Calu3 (cell line): ENCODE measurements around the gene CDKL2. TPM values are rescaled to one million over a fixed set of nuclear protein-coding genes. Genes with fewer than 3 reads are reported as not detected.

Experiments used
- BruUV-seq: library from RNA; stranded (reverse); fragments of 400-500 nt; replicated peaks from 2 replicates; lab custom pipeline; 2021; lab: Mats Ljungman, UMichigan
- CTCF ChIA-PET: fragments of 300-600 bp; sonication (Branson Sonifier 250); formaldehyde crosslinking; loops from one replicate; lab custom pipeline; 2022; ENCODE audit warnings: antibody characterized with exemption; lab: Charles Lee
- DNase-seq: peaks from one replicate; pipeline ENCODE4 v3.0.0; 2022
- H3K27ac Mint-ChIP-seq: one replicate; pipeline ENCODE4 v1.8.0; 2022; ENCODE audit warnings: mixed read lengths; ENCODE audit not compliant: unreplicated experiment
- H3K27me3 Mint-ChIP-seq: one replicate; pipeline ENCODE4 v1.8.0; 2022; ENCODE audit warnings: mixed read lengths; ENCODE audit not compliant: unreplicated experiment
- H3K36me3 Mint-ChIP-seq: one replicate; pipeline ENCODE4 v1.8.0; 2022; ENCODE audit warnings: mild to moderate bottlenecking, moderate library complexity, mixed read lengths; ENCODE audit not compliant: insufficient read depth, unreplicated experiment
- H3K4me1 Mint-ChIP-seq: one replicate; pipeline ENCODE4 v1.8.0; 2022; ENCODE audit warnings: mild to moderate bottlenecking, low read depth, mixed read lengths; ENCODE audit not compliant: unreplicated experiment
- H3K4me3 Mint-ChIP-seq: one replicate; pipeline ENCODE4 v1.8.0; 2022; ENCODE audit warnings: mild to moderate bottlenecking, low read depth, moderate library complexity, mixed read lengths; ENCODE audit not compliant: unreplicated experiment
- H3K9me3 Mint-ChIP-seq: one replicate; pipeline ENCODE4 v1.8.0; 2022; ENCODE audit warnings: low read depth, mixed read lengths; ENCODE audit not compliant: unreplicated experiment
- CTCF ChIP-seq: fragments of 200-600 bp; IDR thresholded peaks from one replicate; pipeline ENCODE4 v1.8.0; 2022; ENCODE audit warnings: antibody characterized with exemption; ENCODE audit not compliant: unreplicated experiment
- intact Hi-C: fragments of 100-400 bp; cut with micrococcal nuclease; formaldehyde crosslinking; loops from one replicate; pipeline ENCODE4 v1.10.0; 2022; ENCODE audit not compliant: unreplicated experiment
- total RNA-seq: library from RNA; stranded (reverse); gene quantifications from 2 replicates; pipeline ENCODE4 v1.2.3, GENCODE V29; 2022

The CDKL2 gene
- total RNA-seq, 1 experiment from 2014 or later, result 2.7 TPM

- Mint-ChIP-seq H3K27me3 (no peaks in the 10 kb centered on the region), H3K4me1 (no peaks in the 10 kb centered on the region), H3K27ac (no peak overlapping the region), H3K36me3 (no peaks in the 10 kb centered on the region), H3K9me3 (no peaks in the 10 kb centered on the region), H3K4me3 (no peak overlapping the region)
- DNase-seq, result no peak
- intact Hi-C loops, result no loop called here
- TF ChIP-seq CTCF, result no peak
- BruUV-seq, result no TSS peak
- CTCF ChIA-PET, result interaction anchor here (0.7 kb wide), 1 partner anchor 1193 kb away, joined by 4 read pairs; no protein-coding TSS in a partner anchor
Measured at GRCh38 chr4:75623026-75623425, 7.3 kb downstream of the CDKL2 start.

- Mint-ChIP-seq H3K27me3 (no peaks in the 10 kb centered on the region), H3K4me1 (no peaks in the 10 kb centered on the region), H3K36me3 (no peaks in the 10 kb centered on the region), H3K4me3 (no peak overlapping the region), H3K9me3 (no peaks in the 10 kb centered on the region), H3K27ac (no peak overlapping the region)
- intact Hi-C loops, result no loop called here
- no peak for DNase-seq
- no TSS peak for BruUV-seq
- CTCF ChIA-PET, result no interaction called here
- no peak for TF ChIP-seq CTCF
Measured at GRCh38 chr4:75621715-75622114, 8.6 kb downstream of the CDKL2 start.

GRCh38 chr4:75612306-75612705, 18.0 kb downstream of the CDKL2 start:
- Mint-ChIP-seq H3K27ac (no peak overlapping the region), H3K27me3 (no peaks in the 10 kb centered on the region), H3K36me3 (no peaks in the 10 kb centered on the region), H3K4me3 (no peak overlapping the region), H3K9me3 (no peaks in the 10 kb centered on the region), H3K4me1 (no peaks in the 10 kb centered on the region)
- BruUV-seq, result no TSS peak
- CTCF ChIA-PET, result no interaction called here
- DNase-seq, result no peak
- intact Hi-C loops, result no loop called here
- TF ChIP-seq CTCF, result no peak

- BruUV-seq, result no TSS peak
- no peak for TF ChIP-seq CTCF
- CTCF ChIA-PET, result no interaction called here
- no peaks in the 10 kb centered on the region for H3K27me3 Mint-ChIP-seq
- H3K36me3 Mint-ChIP-seq, result no peaks in the 10 kb centered on the region
- no peak overlapping the region for H3K4me3 Mint-ChIP-seq
- intact Hi-C loops, result no loop called here
- H3K4me1 Mint-ChIP-seq, result no peaks in the 10 kb centered on the region
- no peak for DNase-seq
- no peak overlapping the region for H3K27ac Mint-ChIP-seq
- H3K9me3 Mint-ChIP-seq, result no peaks in the 10 kb centered on the region
Measured at GRCh38 chr4:75605928-75606327, 24.4 kb downstream of the CDKL2 start.
